ENCODE measurements around the gene GPATCH8. TPM values are rescaled to one million over a fixed set of nuclear protein-coding genes. Genes with fewer than 3 reads are reported as not detected.

Gene GPATCH8
- total and polyA plus RNA-seq, 9 donors: 24.0 to 35.8 (median 26.6) TPM

DNA sequence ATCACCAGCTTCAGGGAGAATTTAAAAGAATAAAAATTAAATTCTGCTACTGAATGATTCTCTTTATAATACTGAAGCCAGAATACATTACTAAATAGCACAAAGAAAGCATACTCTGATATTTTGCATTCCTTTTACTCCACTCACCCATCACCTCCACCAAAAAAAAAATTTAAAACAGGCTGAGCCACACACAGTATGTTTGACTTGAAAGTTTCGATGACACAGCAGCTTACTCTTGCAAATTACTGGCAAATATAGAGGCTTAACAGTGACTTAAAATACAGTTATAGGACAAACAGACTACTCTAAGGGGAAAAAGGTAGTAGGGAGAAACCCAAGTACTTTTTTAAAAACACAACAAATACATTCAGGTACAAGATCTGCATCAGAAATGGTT is 39.2 kb downstream of the GPATCH8 start:
- no peak for DNase-seq
- Histone ChIP-seq H3K4me1 (ENCODE audit: control insufficient read depth, insufficient read depth, low read length) (no peaks in the 10 kb centered on the region), H3K27ac (ENCODE audit: low read length) (no peak overlapping the region), H3K9me3 (replicated peaks; ENCODE audit: control insufficient read depth, low read depth, low read length) (no peaks in the 10 kb centered on the region), H3K36me3 (ENCODE audit: control insufficient read depth, insufficient read depth, low read length) (peaks cover 10% of the 10 kb centered on the region), H3K27me3 (ENCODE audit: control insufficient read depth, insufficient read depth, low read length) (no peaks in the 10 kb centered on the region), H3K4me3 (ENCODE audit: low read length) (no peak overlapping the region)
- no CpG with 5 or more reads among the region's 1 CpG for WGBS (ENCODE audit: insufficient coverage)

DNA sequence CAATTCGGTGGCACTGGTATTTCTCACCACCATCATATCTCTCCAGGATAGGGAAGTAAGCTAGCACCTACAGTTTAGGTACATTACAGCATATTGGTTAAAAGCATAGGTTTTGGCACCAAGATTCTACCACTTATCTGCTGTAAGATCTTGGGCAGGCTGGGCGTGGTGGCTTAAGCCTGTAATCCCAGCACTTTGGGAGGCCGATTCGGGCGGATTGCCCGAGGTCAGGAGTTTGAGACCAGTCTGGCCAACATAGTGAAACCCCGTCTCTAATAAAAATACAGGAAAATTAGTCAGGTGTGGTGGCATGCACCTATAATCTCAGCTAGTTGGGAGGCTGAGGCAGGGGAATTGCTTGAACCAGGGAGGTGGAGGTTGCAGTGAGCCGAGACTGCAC is 51.4 kb downstream of the GPATCH8 start:
- Histone ChIP-seq H3K4me3 (ENCODE audit: low read length) (no peak overlapping the region), H3K9me3 (replicated peaks; ENCODE audit: control insufficient read depth, low read depth, low read length) (no peaks in the 10 kb centered on the region), H3K27me3 (ENCODE audit: control insufficient read depth, insufficient read depth, low read length) (no peaks in the 10 kb centered on the region), H3K36me3 (ENCODE audit: control insufficient read depth, insufficient read depth, low read length) (peaks cover 13% of the 10 kb centered on the region), H3K4me1 (ENCODE audit: control insufficient read depth, insufficient read depth, low read length) (no peaks in the 10 kb centered on the region), H3K27ac (ENCODE audit: low read length) (no peak overlapping the region)
- 90% methylated on average over 2 of the region's 8 CpGs for WGBS (ENCODE audit: insufficient coverage)
- no peak for DNase-seq

DNA sequence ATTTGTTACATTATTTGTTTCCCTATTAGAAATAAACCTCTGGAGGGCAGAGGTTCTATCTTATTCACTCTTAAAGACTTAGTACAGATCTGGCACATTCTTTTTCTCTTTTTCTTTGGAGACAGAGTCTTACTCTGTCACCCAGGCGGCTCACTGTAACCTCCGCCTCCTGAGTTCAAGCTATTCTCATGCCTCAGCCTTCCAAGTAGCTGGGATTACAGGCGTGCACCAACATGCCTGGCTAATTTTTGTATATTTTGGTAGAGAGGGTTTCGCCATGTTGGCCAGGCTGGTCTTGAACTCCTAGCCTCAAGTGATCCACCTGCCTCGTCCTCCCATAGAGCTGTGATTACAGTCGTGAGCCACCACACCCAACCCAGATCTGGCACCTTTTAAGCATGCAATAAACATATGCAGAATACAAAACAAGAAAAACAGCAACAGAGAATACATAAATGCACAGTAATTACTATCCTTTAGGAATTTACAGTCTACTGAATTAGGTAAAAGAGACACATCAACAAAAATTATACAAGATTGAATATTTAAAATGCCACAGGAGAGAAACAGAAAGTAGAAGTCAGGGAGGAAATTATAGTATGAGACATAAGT is 52.1 kb downstream of the GPATCH8 start:
- Histone ChIP-seq H3K9me3 (replicated peaks; ENCODE audit: control insufficient read depth, low read depth, low read length) (no peaks in the 10 kb centered on the region), H3K4me3 (ENCODE audit: low read length) (no peak overlapping the region), H3K36me3 (ENCODE audit: control insufficient read depth, insufficient read depth, low read length) (peaks cover 13% of the 10 kb centered on the region), H3K27ac (ENCODE audit: low read length) (no peak overlapping the region), H3K4me1 (ENCODE audit: control insufficient read depth, insufficient read depth, low read length) (no peaks in the 10 kb centered on the region), H3K27me3 (ENCODE audit: control insufficient read depth, insufficient read depth, low read length) (no peaks in the 10 kb centered on the region)
- DNase-seq: no peak
- WGBS (ENCODE audit: insufficient coverage): no CpG with 5 or more reads among the region's 6 CpGs

DNA sequence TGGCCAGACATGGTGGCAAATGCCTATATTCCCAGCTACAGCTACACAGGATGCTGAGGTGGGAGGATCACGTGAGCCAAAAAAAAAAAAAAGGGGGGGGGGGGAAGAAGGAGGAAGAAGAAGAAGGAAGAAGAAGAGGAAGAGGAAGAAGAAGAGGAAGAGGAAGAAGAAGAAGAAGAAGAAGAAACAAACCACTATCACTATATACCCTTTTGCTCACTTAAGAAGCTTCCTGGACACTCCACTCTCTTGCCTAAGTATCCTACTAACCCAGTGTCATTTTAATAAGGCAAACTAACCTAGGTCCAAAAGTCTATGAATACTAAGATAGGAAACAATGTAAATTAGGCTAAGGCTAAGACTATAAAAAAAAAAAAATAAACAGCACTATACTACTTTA is 54.8 kb downstream of the GPATCH8 start:
- Histone ChIP-seq H3K27me3 (ENCODE audit: control insufficient read depth, insufficient read depth, low read length) (no peaks in the 10 kb centered on the region), H3K27ac (ENCODE audit: low read length) (no peak overlapping the region), H3K4me3 (ENCODE audit: low read length) (no peak overlapping the region), H3K36me3 (ENCODE audit: control insufficient read depth, insufficient read depth, low read length) (peaks cover 6% of the 10 kb centered on the region), H3K4me1 (ENCODE audit: control insufficient read depth, insufficient read depth, low read length) (no peaks in the 10 kb centered on the region), H3K9me3 (replicated peaks; ENCODE audit: control insufficient read depth, low read depth, low read length) (no peaks in the 10 kb centered on the region)
- no peak for DNase-seq
- WGBS (ENCODE audit: insufficient coverage): no CpG with 5 or more reads among the region's 1 CpG

DNA sequence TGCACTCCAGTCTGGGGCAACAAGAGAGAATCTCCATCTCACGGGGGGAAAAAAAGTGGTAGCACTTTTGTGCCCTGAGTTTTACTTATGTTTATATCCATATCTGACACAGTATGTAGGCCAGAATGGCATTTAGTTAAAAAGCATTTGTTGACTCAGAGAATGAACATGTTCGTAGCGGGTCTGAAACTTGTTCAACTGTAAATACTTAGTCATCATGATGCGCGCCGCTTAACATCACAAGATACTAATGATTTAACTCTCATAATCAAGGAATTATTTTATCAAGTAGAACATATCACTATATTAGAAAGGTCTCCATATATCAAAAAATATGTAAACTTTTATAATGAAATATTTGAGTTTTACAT is 58.5 kb downstream of the GPATCH8 start:
- H3K36me3 ChIP-seq (ENCODE audit: control insufficient read depth, insufficient read depth, low read length): no peaks in the 10 kb centered on the region
- H3K27me3 ChIP-seq (ENCODE audit: control insufficient read depth, insufficient read depth, low read length): no peaks in the 10 kb centered on the region
- no peaks in the 10 kb centered on the region for H3K4me1 ChIP-seq (ENCODE audit: control insufficient read depth, insufficient read depth, low read length)
- no peak for DNase-seq
- H3K9me3 ChIP-seq (replicated peaks; ENCODE audit: control insufficient read depth, low read depth, low read length): no peaks in the 10 kb centered on the region
- no peak overlapping the region for H3K27ac ChIP-seq (ENCODE audit: low read length)
- H3K4me3 ChIP-seq (ENCODE audit: low read length): no peak overlapping the region
- no CpG with 5 or more reads among the region's 6 CpGs for WGBS (ENCODE audit: insufficient coverage)

DNA sequence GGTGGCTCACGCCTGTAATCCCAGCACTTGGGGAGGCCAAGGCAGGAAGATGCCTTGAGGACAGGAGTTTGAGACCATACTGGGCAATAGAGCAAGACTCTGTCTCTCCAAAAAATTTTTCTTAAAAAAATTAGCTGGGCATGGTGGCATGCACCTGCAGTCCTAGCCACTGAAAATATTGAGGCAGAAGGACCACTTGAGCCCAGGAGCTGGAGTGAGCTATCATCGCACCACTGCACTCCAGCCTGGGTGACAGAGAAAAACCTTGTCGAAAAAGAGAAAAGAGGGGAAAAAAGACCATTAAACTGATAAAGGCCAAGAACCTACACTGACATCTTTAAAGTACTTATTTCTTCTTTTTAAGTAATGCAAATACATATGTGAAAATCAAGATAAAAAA is 60.4 kb downstream of the GPATCH8 start:
- H3K27ac ChIP-seq (ENCODE audit: low read length): no peak overlapping the region
- no peaks in the 10 kb centered on the region for H3K4me1 ChIP-seq (ENCODE audit: control insufficient read depth, insufficient read depth, low read length)
- no peaks in the 10 kb centered on the region for H3K9me3 ChIP-seq (replicated peaks; ENCODE audit: control insufficient read depth, low read depth, low read length)
- no peaks in the 10 kb centered on the region for H3K27me3 ChIP-seq (ENCODE audit: control insufficient read depth, insufficient read depth, low read length)
- no peak for DNase-seq
- H3K36me3 ChIP-seq (ENCODE audit: control insufficient read depth, insufficient read depth, low read length): no peaks in the 10 kb centered on the region
- 100% methylated on average over 1 of the region's 3 CpGs for WGBS (ENCODE audit: insufficient coverage)
- no peak overlapping the region for H3K4me3 ChIP-seq (ENCODE audit: low read length)

DNA sequence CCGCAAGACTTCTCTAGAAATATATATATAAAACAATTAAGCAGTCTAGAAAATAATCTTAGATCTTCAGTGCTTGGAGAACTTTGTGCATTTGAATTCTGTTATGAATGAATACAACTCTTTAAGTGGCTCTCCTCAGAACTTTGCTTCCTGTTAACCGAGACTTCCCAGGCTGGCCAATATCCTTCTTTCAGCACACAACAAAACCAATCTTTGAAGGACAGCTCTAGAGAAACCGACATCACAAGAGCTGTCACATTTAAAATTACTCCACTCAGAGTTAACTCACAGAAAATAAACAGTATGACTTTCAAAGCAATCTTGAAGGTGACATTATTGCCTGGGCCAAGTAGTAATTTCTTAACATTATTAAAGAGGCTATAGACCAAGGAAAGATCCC is 64.0 kb downstream of the GPATCH8 start:
- Histone ChIP-seq H3K27ac (ENCODE audit: low read length) (peak overlapping the region; percentile 67), H3K4me3 (ENCODE audit: low read length) (no peak overlapping the region), H3K36me3 (ENCODE audit: control insufficient read depth, insufficient read depth, low read length) (peaks cover 6% of the 10 kb centered on the region), H3K9me3 (replicated peaks; ENCODE audit: control insufficient read depth, low read depth, low read length) (no peaks in the 10 kb centered on the region), H3K27me3 (ENCODE audit: control insufficient read depth, insufficient read depth, low read length) (no peaks in the 10 kb centered on the region), H3K4me1 (ENCODE audit: control insufficient read depth, insufficient read depth, low read length) (no peaks in the 10 kb centered on the region)
- DNase-seq: no peak
- no CpG with 5 or more reads among the region's 3 CpGs for WGBS (ENCODE audit: insufficient coverage)

DNA sequence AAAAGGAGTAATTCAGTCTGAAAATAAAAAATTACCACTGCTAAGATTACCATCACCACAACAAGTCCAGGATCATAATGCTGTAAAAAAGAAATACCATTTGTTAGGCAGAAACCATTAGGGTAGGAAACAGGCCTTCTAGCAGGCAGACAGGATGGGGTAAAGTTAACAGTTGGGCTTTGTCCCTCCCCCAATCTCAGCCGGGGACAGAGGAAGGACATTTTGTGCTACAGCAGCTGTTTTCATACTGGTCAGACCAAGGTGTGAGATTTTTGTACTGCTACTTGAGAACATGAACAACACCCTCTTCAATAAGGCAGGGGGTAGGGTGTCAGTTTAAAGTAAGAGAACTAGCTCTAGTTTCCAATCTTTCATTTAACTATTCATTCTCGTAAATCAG is 64.6 kb downstream of the GPATCH8 start:
- no peaks in the 10 kb centered on the region for H3K27me3 ChIP-seq (ENCODE audit: control insufficient read depth, insufficient read depth, low read length)
- no CpG with 5 or more reads among the region's 2 CpGs for WGBS (ENCODE audit: insufficient coverage)
- no peak overlapping the region for H3K4me3 ChIP-seq (ENCODE audit: low read length)
- H3K36me3 ChIP-seq (ENCODE audit: control insufficient read depth, insufficient read depth, low read length): peaks cover 9% of the 10 kb centered on the region
- peak; percentile 53 for DNase-seq
- no peaks in the 10 kb centered on the region for H3K9me3 ChIP-seq (replicated peaks; ENCODE audit: control insufficient read depth, low read depth, low read length)
- peak overlapping the region; percentile 67 for H3K27ac ChIP-seq (ENCODE audit: low read length)
- no peaks in the 10 kb centered on the region for H3K4me1 ChIP-seq (ENCODE audit: control insufficient read depth, insufficient read depth, low read length)

DNA sequence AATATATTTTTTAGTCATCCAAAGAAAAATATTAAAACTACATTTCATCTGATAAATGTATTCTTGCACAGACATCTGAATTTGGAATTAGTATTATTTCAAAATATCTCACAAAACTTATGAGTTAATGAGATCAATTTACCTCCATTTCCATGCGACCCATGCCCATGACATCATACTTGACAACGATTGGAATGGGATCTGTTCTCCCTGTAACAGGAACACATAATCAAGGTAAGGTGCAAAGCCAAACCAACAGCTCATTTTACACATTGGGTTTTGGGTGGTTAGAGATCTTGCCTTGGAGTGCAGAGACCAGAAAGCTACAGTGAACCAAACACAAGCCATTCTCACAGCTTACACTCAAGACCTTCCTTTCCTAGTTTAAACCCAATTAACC is 66.9 kb downstream of the GPATCH8 start:
- Histone ChIP-seq H3K27ac (ENCODE audit: low read length) (no peak overlapping the region), H3K4me1 (ENCODE audit: control insufficient read depth, insufficient read depth, low read length) (no peaks in the 10 kb centered on the region), H3K27me3 (ENCODE audit: control insufficient read depth, insufficient read depth, low read length) (no peaks in the 10 kb centered on the region), H3K4me3 (ENCODE audit: low read length) (no peak overlapping the region), H3K36me3 (ENCODE audit: control insufficient read depth, insufficient read depth, low read length) (peaks cover 21% of the 10 kb centered on the region), H3K9me3 (replicated peaks; ENCODE audit: control insufficient read depth, low read depth, low read length) (no peaks in the 10 kb centered on the region)
- DNase-seq: no peak
- WGBS (ENCODE audit: insufficient coverage): no CpG with 5 or more reads among the region's 2 CpGs

DNA sequence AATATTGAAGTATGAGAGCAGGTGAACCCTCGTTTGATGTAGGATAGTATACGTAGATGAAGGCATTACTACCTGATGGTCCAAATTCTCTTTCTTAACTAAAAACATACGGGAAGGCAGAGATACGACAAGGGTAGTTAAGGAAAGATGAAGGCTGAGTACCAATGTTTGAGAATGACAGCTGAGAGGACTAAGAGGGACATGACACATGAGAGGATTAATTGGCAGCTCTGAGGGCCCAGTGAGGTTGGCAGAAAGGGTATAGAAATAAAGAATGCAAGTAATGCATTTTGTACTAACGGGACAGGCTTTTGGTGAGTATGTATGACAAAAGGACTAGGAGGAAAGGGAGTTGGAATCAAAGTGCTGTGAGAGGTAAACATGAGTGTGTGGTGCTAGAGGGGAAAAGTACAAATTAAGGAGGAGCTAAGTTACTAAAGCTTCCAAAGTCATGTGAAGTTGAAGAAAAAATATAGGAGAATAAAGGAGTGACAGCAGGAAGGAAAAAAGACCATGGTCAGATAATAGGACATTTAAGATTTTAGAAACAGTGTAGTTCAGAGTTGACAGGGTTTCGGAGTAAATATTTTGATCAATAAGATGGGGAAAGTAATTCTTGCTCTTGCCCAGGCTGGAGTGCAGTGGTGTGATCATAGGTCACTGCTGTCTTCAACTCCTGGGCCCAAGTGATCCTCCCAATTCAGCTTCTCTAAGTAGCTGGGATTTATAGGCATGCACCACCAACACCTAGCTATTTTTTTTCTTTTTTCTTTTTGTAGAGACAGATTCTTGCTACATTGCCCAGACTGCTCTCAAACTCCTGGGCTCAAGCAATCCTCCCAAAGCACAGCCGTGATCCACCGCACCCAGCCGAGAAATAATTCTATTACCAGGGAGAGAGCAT is 70.7 kb downstream of the GPATCH8 start:
- 87% methylated on average over 4 of the region's 9 CpGs for WGBS (ENCODE audit: insufficient coverage)
- Histone ChIP-seq H3K4me3 (ENCODE audit: low read length) (no peak overlapping the region), H3K27ac (ENCODE audit: low read length) (no peak overlapping the region), H3K36me3 (ENCODE audit: control insufficient read depth, insufficient read depth, low read length) (peaks cover 28% of the 10 kb centered on the region), H3K9me3 (replicated peaks; ENCODE audit: control insufficient read depth, low read depth, low read length) (no peaks in the 10 kb centered on the region), H3K27me3 (ENCODE audit: control insufficient read depth, insufficient read depth, low read length) (no peaks in the 10 kb centered on the region), H3K4me1 (ENCODE audit: control insufficient read depth, insufficient read depth, low read length) (no peaks in the 10 kb centered on the region)
- no peak for DNase-seq
